Measurements from ENCODE around the gene CREB1. TPM values are rescaled to one million over a fixed set of nuclear protein-coding genes. Genes with fewer than 3 reads are reported as not detected.

CREB1 gene
- total and polyA plus RNA-seq, 9 of the 15 experiments (the other 6 are each of a cell fraction or from before 2014, with no cell fraction given): 8.9 to 51.3 (median 19.5) TPM

GRCh38 chr2:207533461-207534008 is 3.8 kb downstream of the CREB1 start (continued):
- TF ChIP-seq DNMT1 (IDR thresholded peaks at IDR 0.05) (no peak), KLF6 (CRISPR knock-in tag; IDR thresholded peaks at IDR 0.05; ENCODE audit: borderline replicate concordance) (no peak)

GRCh38 chr2:207534417-207534816 is 4.7 kb downstream of the CREB1 start:
- intact Hi-C loops (cut with micrococcal nuclease): no loop called here
- peak overlapping the region in 1 of 2 experiments; percentile 70; a peak in 3 of 4 replicates for H3K9ac ChIP-seq (ENCODE audit: insufficient read depth in 1 of 2, low read depth in 2 of 2, low read length in 2 of 2)
- H3K4me1 ChIP-seq (replicated peaks in 1 of 2; ENCODE audit: control insufficient read depth in 2 of 2, insufficient read depth in 2 of 2, low read length in 2 of 2): peaks cover 4 to 14% of the 10 kb centered on the region in 2 experiments; a peak in 4 of 5 replicates
- no peaks in the 10 kb centered on the region for H3K9me1 ChIP-seq (ENCODE audit: control insufficient read depth, insufficient read depth, low read length)
- no peaks in the 10 kb centered on the region for H3K9me3 ChIP-seq (replicated peaks; ENCODE audit: control insufficient read depth, insufficient read depth, low read depth, low read length)
- ATAC-seq: peak; percentile 45
- FAIRE-seq: peak; percentile 75
- peak overlapping the region; percentile 59 for H3K4me2 ChIP-seq (ENCODE audit: insufficient read depth, low read length)
- no peak overlapping the region for H3K4me3 ChIP-seq
- H3K27ac ChIP-seq (ENCODE audit: extremely low read depth, low read depth, low read length): peak overlapping the region; percentile 85
- H3K36me3 ChIP-seq (ENCODE audit: control insufficient read depth, insufficient read depth, low read length): peaks cover 6% of the 10 kb centered on the region; the same call in 1 of the 3 replicates
- H2AFZ ChIP-seq (ENCODE audit: low read depth, low read length): no peak overlapping the region
- DNase-seq (ENCODE audit: extremely low read depth in 1 of 4, low spot score in 3 of 4): peak in 2 of 4 experiments; percentile 37 to 60
- no peaks in the 10 kb centered on the region for H4K20me1 ChIP-seq (replicated peaks; ENCODE audit: control insufficient read depth, insufficient read depth, low read length)
- WGBS (ENCODE audit: insufficient coverage, low coverage, missing lambda C conversion rate): 6% methylated on average over 3 of the region's 3 CpGs
- POLR2A ChIA-PET: interaction anchor here (0.6 to 1.3 kb wide), 4 partner anchors 31 to 488 kb away, joined by 3 to 4 read pairs (median 4); partner anchors contain the start of gene METTL21A
- H3K27me3 ChIP-seq (ENCODE audit: control insufficient read depth in 2 of 2, insufficient read depth in 2 of 2, low read length in 2 of 2): no peaks in the 10 kb centered on the region
- no TSS peak for BruUV-seq (replicated peaks)
- peaks cover 91% of the 10 kb centered on the region for H3K79me2 ChIP-seq (ENCODE audit: control insufficient read depth, insufficient read depth, low read length)
- CTCF ChIA-PET (ENCODE audit: low intra/inter-chr PET ratio): no interaction called here
- in situ Hi-C loops (cut with MboI): no loop called here
- TF ChIP-seq PRDM10 (IDR thresholded peaks at IDR 0.05; ENCODE audit: partially characterized antibody) (peak; percentile 65), MEF2D (tag; conservative IDR thresholded peaks at IDR 0.05; ENCODE audit: low read depth) (no peak), CBFA2T2 (conservative IDR thresholded peaks at IDR 0.05) (no peak), PBX2 (CRISPR knock-in tag; IDR thresholded peaks at IDR 0.05; ENCODE audit: low read depth) (no peak), PBX2 (tag; conservative IDR thresholded peaks at IDR 0.05; ENCODE audit: low read depth) (0 out of 2 replicates have a peak, but pooled peaks have one; percentile 51), ZNF561 (CRISPR knock-in tag; conservative IDR thresholded peaks at IDR 0.05) (no peak), NR4A1 (CRISPR knock-in tag; IDR thresholded peaks at IDR 0.05) (no peak), NR4A1 (tag; IDR thresholded peaks at IDR 0.05) (no peak), ZNF277 (CRISPR knock-in tag; IDR thresholded peaks at IDR 0.05; ENCODE audit: borderline replicate concordance) (no peak), MTA3 (IDR thresholded peaks at IDR 0.05; ENCODE audit: borderline replicate concordance) (no peak), TAL1 (IDR thresholded peaks at IDR 0.05) (no peak), GABPB2 (CRISPR knock-in tag; conservative IDR thresholded peaks at IDR 0.05) (no peak)

Data from K562 (cell line).